GM18861 (cell line): ENCODE measurements around the gene EXOG.

Source experiments
- ATAC-seq: cut with Tn5 transposase; IDR thresholded peaks from one replicate; pipeline ENCODE4 v1.9.1; 2021; ENCODE audit not compliant: unreplicated experiment

EXOG gene

DNA sequence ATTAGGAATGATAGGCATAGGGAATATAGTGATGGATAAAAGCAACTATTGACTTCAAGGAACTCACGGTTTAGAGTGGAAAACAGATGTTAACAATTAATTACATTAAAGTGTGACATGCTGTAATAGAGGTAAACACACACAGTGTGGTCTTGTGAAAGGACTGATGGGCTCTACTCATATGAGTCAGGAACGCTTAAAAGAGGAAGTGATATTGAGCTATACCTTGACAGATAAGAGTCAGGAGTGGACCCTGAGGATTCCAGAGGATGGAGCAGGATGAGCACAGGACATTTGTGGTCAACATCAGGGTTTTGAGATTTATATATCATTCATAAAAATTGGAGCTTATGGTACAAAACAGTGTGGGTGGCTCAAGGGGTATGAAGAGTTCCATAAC is 11.0 kb downstream of the EXOG start:
- peak; percentile 99 for ATAC-seq

GRCh38 chr3:38509732-38510131 is 13.6 kb downstream of the EXOG start:
- ATAC-seq, result no peak

DNA sequence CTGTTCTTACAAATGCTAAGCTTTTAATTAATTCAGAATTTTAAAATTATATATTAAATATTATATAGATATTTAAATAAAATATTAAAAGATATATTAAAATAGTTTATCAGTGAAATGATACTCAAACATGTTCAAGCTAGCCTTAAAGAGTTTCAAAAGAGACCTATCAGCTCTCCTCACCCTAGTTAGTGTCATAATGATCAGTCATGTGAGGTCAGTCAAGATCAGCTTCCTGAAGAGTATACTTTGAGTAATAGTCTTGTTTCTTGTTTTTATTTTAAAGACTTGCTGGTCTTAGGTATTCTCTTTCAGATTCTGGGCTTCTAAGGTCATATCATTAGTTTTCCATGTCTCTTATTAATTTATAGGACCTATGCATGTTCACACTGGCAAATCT is 14.5 kb downstream of the EXOG start:
- ATAC-seq, result no peak

DNA sequence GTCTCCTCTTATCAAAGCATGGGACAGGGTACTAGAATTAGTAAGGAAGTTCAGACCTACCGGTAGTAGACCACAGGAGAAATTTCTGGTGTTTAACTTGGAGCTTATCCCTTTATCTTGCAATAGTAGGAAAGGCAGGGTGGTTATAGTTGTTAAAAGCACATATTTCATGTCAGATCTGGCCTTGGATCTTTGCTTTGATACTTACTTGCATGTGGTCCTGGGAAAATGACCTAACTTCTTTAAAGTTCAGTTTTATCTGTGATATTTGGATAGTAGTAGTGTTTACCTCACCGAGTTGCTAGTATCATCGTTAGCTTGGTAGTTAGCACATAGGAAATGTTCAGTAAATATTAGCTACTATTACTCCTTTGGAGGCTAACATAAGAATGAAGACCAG is 15.4 kb downstream of the EXOG start:
- no peak for ATAC-seq

DNA sequence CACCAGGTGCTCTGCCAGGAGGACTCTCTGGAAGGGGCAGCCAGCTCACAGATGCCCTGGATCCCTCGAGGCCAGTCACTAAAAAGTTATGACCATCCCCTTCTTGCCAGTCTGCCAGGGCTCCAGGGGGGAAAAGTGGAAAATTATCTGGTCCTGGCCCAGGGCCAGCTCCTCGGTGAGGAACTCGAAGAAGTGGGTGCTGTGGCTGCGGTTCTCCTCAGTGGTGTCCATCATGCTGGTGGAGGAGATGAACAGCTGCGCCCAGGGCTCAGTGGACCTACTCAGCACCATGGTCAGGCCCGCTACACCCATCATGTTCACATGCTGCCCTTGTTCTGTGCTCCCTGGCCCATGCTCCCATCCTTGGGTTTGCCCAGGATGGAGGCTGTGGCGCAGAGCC is 19.2 kb downstream of the EXOG start:
- no peak for ATAC-seq

GRCh38 chr3:38516669-38517068 is 20.5 kb downstream of the EXOG start:
- ATAC-seq, result no peak

DNA sequence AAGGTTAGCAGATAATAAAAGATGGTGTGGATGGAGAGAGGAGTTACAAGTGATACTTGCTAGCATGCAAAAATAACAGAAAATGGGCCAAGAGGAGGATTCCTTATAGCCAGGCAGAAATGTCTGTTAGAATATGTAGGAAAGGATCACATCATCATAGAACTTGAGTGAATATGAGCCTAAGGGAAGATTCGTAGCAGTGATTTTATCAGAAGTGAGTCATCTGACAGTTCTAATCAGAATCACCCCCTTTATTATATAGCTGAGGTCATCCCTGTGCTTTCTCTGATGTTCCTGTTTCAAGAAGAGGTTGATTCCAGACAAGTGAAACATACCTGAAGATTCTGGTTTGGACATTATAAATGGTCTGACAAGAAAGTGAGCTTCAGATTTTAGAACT is 22.9 kb downstream of the EXOG start:
- no peak for ATAC-seq

DNA sequence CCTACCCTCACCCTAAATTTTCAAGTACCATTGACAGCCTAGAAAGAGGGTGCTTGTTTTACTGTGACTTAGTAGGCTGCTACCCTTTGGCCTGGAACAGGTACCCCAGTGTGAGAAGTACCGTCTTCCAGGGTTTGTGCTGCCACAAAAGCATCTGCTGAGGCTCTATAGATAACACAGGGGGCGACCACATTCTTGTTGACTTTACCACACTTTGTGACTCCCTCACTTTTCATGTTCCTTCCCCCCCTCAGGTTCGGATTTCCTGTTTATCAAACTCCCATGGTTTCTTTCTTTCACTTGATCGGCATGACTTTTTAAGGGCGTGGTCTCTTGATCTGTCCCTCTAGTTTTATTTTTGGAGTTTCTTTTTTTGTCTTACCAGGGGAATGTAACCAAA is 23.5 kb downstream of the EXOG start:
- ATAC-seq, result no peak

GRCh38 chr3:38521391-38521987 is 25.3 kb downstream of the EXOG start:
- no peak for ATAC-seq

DNA sequence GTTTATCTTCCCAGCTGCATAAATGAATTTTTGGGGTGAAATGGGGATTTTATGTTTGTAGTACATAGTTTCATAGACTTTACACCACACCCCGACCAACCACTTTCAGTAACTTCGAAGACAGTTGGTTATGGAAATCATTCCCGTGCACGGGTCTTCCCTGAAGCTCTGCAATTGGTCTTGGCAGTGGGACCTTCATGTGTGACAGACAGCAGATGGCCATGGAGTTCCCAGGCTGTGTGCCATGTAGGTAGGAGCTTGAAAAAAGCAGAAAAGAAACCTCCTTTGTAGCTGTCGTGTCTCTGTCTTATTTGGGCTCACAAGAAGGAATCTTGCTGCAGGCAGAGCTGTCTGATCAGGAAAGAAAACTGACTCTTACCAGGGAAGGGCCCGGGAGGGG is 25.9 kb downstream of the EXOG start:
- ATAC-seq, result no peak

- ATAC-seq, result no peak
Observed at GRCh38 chr3:38524141-38524739, 28.1 kb downstream of the EXOG start.

GRCh38 chr3:38526792-38527191 is 30.7 kb downstream of the EXOG start:
- no peak for ATAC-seq

DNA sequence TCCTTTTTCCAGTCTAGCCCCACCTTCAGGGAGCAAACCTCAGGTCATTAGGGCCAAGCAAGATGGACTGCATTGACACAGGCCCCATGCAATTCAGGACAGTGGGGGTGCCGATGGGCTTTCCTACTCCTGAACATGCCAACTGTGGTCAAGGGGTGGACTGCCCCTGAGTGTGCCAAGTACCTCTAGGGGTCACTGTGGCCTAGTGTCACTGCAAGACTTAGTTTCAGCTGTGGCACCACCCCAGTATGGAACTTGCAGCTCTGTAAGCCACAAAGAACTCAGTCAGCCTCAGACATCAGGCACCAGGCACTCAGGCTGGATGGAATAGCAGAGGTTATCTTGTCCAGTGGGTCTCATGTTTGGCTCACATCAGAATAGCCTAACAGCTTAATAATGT is 32.3 kb downstream of the EXOG start:
- no peak for ATAC-seq

DNA sequence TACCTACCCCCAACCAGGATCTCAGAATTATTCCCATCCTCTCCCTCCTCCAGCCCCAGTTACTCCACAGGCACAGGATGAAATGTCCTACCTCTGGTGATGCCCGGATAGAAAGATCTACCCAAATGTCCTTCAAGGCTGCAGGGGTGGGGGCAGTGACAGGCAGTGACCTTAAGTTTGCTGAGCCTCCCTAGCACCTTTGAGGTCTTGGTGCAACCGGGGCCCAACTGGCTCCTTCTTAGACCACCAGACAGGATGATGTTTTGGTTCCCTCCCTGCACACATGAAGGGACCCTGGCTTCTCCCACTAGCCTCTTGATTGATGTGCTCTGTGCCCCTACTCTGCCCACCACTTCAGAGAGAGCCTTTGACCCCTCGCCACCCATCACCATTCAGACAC is 36.4 kb downstream of the EXOG start:
- ATAC-seq, result no peak

DNA sequence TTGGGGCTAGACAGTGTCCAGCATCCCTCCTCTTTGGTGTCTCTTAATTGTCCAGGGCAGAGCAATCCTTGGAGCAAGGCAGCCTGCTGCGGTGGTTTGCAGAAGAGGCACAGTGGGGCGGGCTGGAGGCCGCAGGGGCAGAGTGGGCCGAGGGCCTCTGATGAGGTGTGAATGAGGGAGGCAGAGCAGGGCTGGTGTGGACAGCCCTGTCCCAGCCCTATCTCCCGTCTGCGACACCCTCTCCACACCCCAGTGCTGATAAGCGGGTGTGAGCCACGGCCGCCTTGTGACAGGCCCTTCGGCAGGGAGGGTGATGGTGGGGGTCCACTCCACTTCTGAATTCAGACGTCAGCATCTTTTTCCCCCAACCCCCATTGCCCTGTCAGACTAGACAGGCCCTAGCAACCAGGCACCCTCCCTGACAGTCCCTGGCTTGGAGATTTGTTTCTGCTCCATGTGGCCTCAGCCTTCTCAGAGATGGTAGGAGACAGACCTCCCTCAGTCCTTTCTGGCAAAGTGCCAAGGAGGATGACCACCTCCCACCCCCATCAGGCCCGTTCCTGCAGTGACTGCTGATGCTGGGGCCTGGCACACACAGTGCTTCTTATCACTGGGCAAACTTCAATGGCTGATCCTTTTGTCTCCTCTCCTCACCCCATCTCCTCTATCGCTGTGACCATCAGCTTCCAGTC is 37.3 kb downstream of the EXOG start:
- ATAC-seq, result no peak

DNA sequence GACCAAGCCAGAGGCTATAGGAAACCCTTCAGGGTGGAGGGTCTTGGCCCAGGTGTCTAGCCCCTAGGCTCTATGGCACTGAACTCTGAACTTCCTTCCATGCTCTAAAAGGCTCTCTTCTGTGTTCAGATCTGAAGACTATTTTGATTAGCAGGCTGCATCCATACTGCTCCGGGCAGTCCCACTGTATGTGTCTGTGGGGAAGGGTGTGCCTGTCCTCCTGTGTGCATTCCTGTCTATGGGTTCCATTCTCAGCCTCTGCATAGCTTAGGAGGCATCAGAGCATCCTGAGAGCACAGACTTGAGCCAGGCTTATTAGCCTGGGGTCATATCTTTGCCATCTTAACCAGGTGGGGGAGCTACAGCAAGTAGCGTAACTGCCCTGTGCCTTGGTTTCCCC is 38.0 kb downstream of the EXOG start:
- ATAC-seq, result no peak

DNA sequence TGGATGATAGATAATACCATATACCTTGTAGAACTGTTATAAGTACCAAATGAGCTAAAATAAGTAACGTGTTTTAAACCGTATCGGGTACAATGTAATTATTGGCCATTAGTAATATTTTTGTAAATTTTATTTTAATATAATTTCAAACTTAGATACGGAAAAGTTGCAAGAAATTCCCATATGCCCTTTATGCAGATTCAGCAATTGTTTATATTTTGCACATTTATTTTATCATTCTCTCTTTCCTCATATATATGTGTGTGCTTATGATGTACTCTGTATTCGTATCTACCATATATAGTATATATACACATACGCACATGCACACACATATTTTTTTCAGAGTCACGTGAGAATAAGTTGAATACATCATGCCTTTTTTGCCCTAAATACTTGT is 38.5 kb downstream of the EXOG start:
- ATAC-seq, result no peak

GRCh38 chr3:38536671-38537070 is 40.5 kb downstream of the EXOG start:
- no peak for ATAC-seq

- no peak for ATAC-seq
Observed at GRCh38 chr3:38538773-38539353, 42.7 kb downstream of the EXOG start.

GRCh38 chr3:38541806-38542205 is 45.7 kb downstream of the EXOG start:
- no peak for ATAC-seq

- no peak for ATAC-seq
Observed at GRCh38 chr3:38542401-38543298, 46.5 kb downstream of the EXOG start.
